IPS DF 4.7 (cell line): Measurements from ENCODE around the gene EHBP1.

Experiments used
- DNase-seq: peaks from one replicate; pipeline ENCODE4 v3.0.0-alpha.2; 2013; ENCODE audit warnings: low spot score; ENCODE audit errors: extremely low read depth

The EHBP1 gene

GRCh38 chr2:62705007-62705829 lies at the start of gene EHBP1:
Gene EHBP1 (plus strand): TSS chr2:62705713. CDS start chr2:62707192, 1,479 bp downstream.
- peak; percentile 92 for DNase-seq

GRCh38 chr2:62657783-62658182 lies 47.7 kb upstream of the EHBP1 start:
- no peak for DNase-seq

- DNase-seq, result no peak
These were observed 46.6 kb upstream of the EHBP1 start for GRCh38 chr2:62658891-62659290.

- no peak for DNase-seq
These were observed 45.4 kb upstream of the EHBP1 start for GRCh38 chr2:62660087-62660486.

GRCh38 chr2:62660582-62661262 lies 44.8 kb upstream of the EHBP1 start:
- no peak for DNase-seq

- DNase-seq, result no peak
These were observed 44.3 kb upstream of the EHBP1 start for GRCh38 chr2:62661263-62661635.

GRCh38 chr2:62662131-62662530 lies 43.4 kb upstream of the EHBP1 start:
- DNase-seq, result no peak

GRCh38 chr2:62662554-62662953 lies 43.0 kb upstream of the EHBP1 start:
- no peak for DNase-seq

- DNase-seq, result no peak
These were observed 42.1 kb upstream of the EHBP1 start for GRCh38 chr2:62663411-62663810.

GRCh38 chr2:62663920-62664795 lies 41.4 kb upstream of the EHBP1 start:
- DNase-seq, result no peak

- DNase-seq, result no peak
These were observed 40.1 kb upstream of the EHBP1 start for GRCh38 chr2:62665446-62665845.

- DNase-seq, result no peak
These were observed 36.3 kb upstream of the EHBP1 start for GRCh38 chr2:62669180-62669579.

GRCh38 chr2:62672601-62673000 lies 32.9 kb upstream of the EHBP1 start:
- peak; percentile 51 for DNase-seq

- no peak for DNase-seq
These were observed 30.5 kb upstream of the EHBP1 start for GRCh38 chr2:62675062-62675461.

- DNase-seq, result no peak
These were observed 20.3 kb upstream of the EHBP1 start for GRCh38 chr2:62685256-62685655.

GRCh38 chr2:62686012-62686685 lies 19.4 kb upstream of the EHBP1 start:
- DNase-seq, result no peak

- no peak for DNase-seq
These were observed 17.9 kb upstream of the EHBP1 start for GRCh38 chr2:62687636-62688035.

GRCh38 chr2:62688771-62689170 lies 16.7 kb upstream of the EHBP1 start:
- no peak for DNase-seq

GRCh38 chr2:62691186-62691585 lies 14.3 kb upstream of the EHBP1 start:
- no peak for DNase-seq

- DNase-seq, result no peak
These were observed 13.3 kb upstream of the EHBP1 start for GRCh38 chr2:62692225-62692624.

- DNase-seq, result no peak
These were observed 6.9 kb upstream of the EHBP1 start for GRCh38 chr2:62698653-62699052.
